Jurkat, Clone E6-1 (cell line): Measurements from ENCODE around the gene TOP3A.

Experiments used
- DNase-seq: peaks from one replicate; pipeline ENCODE4 v3.0.0-alpha.2; 2011; ENCODE audit warnings: low read depth, low spot score
- H3K4me3 ChIP-seq: 2 replicates; pipeline ENCODE4 v1.5.1; 2011; ENCODE audit warnings: mild to moderate bottlenecking, low read length, control low read depth, moderate library complexity

The TOP3A gene

DNA sequence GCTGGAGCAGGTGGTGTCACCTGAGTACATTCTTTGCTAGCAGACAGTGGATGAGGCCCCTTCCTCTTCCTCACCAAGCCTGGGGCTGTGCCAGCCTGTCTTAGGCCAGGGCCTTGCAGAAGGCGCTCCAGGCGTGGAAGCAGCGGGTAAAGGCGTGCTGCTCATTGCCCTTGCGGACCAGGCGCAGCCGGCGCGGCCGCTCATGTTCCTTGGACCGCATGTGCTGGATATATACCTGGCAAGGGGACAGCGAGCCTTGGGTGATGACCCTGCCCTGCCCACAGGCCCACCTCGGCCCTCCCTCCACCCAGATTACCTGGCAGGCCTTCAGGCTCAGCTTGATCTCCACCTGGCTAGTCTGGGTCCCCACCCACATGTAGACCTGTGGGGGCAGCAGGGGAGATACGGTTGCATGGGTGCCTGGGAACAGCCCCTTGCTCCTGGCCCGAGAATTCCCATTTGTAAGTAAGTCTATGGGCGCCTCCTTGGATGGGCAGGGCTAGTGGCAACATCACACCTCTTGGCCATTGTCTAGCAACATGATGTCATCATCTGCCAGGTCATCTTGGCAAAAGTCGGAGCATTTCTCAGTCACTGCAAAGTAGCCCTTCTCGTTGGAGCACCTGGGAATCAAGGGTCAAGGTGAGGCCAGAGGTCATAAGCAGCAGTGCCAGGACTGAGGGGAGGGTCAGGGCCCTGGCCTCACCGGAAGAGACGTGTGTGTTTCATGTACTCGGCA is 69.6 kb downstream of the TOP3A start:
- no peak for DNase-seq
- no peak overlapping the region for H3K4me3 ChIP-seq

DNA sequence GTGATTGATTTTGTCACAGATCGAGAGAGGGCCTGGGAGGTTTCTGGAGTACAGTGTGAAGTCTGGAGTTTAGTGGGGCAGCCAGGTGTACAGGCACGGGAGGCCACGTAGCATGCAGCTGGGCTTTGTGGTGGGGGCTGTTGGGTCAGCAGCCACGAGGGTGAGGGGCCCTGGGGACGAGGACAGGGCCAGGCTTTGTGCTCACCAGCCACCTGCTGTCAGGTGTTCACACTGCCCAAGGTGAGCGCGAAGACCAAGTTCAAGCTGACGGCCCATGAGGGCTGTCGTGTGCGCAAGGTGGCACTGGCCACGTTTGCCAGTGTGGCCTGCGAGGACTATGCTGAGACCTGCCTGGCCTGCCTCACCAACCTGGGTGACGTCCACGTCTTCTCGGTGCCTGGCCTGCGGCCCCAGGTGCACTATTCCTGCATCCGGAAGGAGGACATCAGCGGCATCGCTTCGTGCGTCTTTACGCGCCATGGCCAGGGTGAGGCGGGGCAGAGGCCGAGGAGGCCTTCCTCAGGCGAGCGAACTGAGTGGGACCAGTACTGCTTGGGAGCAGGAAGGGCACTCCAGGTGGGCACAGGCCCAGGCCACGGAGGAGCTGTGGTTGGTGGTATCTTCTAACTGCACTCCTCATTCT is 73.4 kb downstream of the TOP3A start:
- no peak overlapping the region for H3K4me3 ChIP-seq
- DNase-seq, result no peak

DNA sequence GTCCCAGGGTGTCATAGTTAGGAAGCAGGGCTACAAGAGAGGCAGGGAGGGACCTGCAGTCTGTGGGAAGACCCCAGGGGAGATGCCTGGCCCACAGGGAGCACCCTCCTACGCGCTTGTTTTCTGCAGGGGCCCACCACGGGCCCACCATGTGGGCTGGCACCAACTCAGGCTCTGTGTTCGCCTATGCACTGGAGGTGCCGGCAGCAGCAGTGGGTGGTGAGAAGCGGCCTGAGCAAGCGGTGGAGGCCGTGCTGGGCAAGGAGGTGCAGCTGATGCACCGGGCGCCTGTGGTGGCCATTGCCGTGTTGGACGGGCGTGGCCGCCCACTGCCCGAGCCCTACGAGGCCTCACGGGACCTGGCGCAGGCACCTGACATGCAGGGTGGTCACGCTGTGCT is 74.3 kb downstream of the TOP3A start:
- DNase-seq, result no peak
- H3K4me3 ChIP-seq, result no peak overlapping the region

DNA sequence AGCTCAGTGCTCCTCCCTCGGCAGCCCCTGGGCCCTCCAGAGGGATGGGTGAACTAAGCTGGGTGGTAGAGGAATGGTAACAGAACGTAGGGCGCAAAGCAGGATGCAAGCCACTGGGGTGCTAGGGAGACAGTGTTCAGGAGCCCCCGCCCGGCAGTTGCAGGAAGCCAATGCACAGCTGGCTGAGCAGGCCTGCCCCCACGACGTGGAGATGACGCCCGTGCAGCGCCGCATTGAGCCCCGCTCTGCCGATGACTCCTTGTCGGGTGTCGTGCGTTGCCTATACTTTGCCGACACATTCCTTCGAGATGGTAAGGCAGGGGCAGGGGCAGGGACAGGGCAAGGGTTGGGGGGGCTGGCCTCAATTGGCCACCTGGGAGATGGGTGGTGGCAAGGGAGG is 76.5 kb downstream of the TOP3A start:
- H3K4me3 ChIP-seq, result no peak overlapping the region
- DNase-seq, result no peak

DNA sequence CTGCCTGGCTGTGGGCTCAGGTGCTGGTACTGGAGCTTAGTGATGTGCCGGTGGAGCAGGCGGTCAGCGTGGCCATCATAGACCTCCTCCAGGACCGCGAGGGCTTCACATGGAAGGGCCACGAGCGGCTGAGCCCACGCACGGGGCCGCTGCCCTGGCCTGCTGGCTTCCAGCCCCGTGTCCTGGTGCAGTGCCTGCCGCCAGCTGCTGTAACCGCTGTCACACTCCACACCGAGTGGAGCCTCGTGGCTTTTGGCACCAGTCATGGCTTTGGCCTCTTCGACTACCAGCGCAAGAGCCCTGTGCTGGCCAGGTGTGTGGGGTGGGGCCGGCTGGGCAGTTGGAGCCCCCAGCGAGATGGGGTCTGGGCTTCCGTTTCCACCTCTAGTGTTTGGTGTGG is 77.3 kb downstream of the TOP3A start:
- H3K4me3 ChIP-seq, result no peak overlapping the region

DNA sequence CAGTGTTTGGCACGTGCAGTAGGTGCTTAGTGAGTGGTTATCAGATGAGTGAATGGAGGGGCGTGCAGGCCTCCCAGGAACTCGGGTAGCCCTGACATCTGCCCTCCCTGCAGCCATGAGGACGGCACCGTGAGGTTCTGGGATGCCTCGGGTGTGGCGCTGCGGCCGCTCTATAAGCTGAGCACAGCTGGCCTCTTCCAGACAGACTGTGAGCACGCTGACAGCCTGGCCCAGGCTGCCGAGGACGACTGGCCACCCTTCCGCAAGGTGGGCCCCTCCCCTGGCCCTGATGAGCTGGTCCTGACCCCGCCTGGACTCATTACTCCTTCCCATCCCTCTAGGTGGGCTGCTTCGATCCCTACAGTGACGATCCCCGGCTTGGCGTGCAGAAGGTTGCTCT is 78.3 kb downstream of the TOP3A start:
- no peak for DNase-seq
- no peak overlapping the region for H3K4me3 ChIP-seq

More for the DNA sequence above, 77.3 kb downstream of the TOP3A start:
- no peak for DNase-seq

DNA sequence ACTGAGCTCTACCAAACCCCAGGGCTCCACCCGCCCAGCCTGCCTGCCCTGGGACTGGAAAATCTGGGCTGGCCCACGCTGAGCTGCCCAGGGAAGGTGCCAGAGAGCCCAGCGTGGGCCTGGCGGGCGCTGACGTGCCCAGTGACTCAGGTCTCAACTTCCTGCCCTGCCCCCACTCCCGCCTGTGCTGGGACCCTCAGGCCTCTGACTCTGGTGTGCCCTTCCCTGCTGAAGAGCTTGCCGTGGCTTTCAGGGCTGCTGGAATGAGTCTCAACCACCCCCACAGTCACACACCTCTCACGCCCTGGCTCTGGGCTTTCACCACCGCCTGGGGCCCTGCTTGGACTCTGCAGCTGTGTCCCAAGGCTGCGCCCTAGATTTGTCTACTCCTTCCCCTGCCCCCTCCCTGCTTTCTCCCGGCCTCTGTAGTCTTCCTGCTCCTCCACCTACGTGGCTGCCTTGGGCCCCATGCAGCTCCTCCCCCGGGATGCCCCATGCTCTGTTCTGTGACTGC is 79.0 kb downstream of the TOP3A start:
- DNase-seq, result no peak

DNA sequence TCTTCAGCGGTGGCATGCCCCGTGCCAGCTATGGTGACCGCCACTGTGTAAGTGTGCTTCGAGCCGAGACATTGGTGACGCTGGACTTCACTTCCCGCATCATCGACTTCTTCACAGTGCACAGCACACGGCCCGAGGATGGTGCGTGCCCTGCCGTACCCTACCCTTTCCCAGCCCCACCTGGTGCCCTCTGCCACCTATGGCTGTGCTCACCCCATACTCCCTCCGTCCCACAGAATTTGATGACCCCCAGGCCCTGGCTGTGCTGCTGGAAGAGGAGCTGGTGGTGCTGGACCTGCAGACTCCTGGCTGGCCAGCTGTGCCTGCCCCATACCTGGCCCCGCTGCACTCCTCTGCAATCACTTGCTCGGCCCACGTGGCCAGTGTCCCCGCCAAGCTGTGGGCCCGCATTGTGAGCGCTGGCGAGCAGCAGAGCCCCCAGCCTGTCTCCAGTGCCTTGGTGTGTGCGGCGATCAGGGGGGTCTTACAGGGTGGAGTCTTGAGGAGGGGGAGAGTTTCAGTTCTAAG is 79.9 kb downstream of the TOP3A start:
- DNase-seq, result no peak
- H3K4me3 ChIP-seq, result no peak overlapping the region

More for the DNA sequence above, 79.0 kb downstream of the TOP3A start:
- H3K4me3 ChIP-seq, result no peak overlapping the region

DNA sequence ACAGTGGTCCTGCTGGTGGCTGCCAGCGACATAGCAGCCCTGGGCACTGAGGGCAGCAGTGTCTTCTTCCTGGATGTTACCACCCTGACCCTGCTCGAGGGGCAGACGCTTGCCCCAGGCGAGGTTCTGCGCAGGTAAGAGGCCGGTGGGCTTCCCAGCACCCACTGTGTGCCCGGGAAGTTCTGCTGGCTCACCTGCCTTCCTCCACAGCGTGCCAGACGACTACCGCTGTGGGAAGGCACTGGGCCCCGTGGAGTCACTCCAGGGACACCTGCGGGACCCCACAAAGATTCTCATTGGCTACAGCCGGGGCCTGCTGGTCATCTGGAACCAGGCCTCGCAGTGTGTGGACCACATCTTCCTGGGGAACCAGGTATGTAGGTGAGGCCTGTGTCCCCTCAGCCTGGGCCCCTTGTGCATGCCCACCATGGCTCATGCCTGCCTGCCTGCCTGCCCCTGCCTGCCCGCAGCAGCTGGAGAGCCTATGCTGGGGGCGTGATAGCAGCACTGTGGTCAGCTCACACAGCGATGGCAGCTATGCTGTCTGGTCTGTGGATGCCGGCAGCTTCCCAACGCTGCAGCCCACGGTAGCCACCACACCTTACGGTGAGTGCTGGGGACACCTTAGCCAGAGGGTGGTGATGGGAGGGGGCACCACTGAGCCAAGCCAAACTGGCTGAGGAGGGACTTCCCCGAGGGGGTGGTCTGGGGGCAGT is 80.8 kb downstream of the TOP3A start:
- no peak overlapping the region for H3K4me3 ChIP-seq
- no peak for DNase-seq

DNA sequence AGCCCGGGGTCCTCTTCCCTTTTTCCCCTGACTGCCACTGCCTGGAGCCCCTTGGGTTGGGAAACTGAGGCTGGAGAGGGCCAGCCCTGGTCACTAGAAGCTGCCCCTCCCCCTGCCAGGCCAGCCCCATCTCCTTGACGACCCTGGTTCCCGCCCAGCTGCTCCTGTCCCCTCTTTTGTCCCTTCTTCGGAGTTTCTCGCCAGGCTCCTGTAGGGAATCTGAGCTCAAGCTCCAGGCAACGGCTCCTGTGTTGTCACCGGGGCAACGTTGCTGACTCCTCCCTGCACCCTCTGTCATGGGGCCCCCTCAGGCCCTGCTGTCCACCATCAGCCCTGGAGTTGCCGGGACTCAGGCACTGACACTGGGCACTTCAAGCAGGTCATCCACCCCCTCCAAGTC is 83.6 kb downstream of the TOP3A start:
- DNase-seq, result no peak
- no peak overlapping the region for H3K4me3 ChIP-seq

DNA sequence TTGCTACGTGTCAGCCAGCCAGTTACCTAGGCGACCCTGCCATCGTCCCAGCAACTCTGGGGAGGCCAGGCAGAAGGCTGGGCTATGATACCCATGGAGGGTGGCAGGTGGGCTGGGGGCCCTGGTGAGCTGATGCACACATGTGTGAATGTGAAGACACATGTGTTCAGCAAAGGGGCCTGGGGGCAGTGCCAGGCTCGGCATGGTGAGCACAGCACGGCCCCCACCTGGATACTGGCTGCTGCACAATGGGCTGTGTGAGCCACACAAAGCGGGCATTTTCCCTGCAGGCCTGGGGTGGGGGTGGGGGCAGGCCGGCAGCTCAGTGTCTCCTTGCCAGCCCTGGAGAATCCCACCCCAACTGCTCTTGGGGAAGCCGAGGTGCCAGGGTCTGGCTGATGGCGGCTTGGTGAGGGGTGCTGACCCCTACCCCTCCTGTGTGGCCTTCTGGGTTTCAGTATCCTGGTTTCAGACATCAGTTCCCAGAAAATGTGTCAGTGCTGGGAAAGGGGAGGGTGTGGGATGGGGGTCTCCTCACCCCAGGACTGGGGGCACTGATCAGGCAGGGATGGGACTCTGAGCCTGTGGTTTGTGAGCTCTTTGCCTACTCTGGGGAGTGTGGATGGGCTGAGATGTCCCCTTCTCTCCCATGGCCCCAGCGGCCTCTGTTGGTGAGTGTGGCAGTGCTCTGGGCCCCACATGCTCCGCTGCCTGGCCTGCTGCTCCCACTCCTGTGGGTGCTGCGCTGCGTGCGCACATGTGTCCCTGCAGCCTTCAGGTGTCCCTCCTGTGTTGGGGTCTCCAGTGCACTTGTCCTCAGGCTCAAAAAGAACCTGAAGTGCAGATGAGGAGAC is 84.3 kb downstream of the TOP3A start:
- H3K4me3 ChIP-seq, result no peak overlapping the region
- DNase-seq, result no peak

DNA sequence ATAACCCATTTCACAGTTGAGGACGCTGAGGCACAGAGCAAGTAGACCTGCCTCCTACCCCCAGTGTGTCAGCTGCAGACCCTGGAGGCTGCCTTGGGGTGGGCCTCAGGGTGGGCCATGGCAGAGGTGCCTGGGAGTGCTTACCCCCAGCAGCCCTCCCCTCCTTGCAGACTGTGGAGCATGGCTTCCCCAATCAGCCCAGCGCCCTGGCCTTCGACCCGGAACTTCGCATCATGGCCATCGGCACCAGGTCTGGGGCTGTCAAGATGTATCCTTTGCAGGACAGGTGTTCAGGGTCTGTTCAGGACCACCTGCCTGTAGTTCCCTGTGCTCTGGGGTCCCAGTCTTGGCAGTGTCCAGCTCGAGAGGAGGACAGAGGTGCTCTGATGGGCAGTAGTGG is 85.0 kb downstream of the TOP3A start:
- no peak for DNase-seq
- H3K4me3 ChIP-seq, result no peak overlapping the region

DNA sequence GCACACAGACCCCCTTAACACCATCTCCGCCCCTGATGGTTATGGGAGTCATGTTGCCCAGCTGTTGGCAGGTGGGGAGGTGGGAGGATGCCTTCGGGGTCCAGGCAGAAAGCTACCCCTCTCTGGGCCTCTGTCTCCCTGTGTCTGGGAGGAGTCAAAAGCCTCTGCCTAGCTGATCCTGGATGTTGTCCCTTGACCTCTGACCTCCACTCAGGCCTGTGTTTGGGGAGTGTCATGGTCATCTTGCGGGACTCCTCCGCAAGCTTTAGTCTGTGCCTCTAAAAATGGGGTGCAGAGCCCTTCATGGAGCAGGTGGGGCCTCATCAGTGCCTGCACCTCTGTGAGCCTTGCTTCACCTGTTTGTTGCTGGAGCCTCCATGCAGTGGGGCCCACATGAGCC is 85.5 kb downstream of the TOP3A start:
- DNase-seq, result no peak
- H3K4me3 ChIP-seq, result no peak overlapping the region

DNA sequence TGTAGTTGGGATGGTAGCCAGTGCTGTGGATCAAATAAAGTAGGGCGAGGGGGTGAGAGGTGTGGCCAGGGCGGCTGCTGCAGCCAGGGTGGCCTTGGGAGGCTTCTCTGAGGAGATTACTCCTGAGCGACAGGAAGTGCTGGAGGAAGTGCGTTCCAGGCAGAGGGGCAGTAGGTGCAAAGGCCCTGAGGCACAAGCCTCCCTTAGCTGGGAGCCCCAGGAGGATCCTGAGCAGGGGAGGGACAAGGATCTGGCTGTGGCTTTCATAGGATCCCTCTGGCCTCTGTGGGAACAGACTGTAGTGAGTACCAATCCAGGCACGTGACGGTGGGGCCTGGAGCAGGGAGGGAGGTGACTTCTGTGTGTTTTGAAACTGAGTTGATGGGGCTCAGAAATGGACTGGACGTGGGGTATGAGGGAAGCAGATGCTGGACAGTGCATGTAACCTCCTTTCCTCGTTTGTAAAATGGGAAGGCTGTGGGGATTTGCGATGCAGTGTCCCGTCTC is 86.6 kb downstream of the TOP3A start:
- no peak overlapping the region for H3K4me3 ChIP-seq
- no peak for DNase-seq

DNA sequence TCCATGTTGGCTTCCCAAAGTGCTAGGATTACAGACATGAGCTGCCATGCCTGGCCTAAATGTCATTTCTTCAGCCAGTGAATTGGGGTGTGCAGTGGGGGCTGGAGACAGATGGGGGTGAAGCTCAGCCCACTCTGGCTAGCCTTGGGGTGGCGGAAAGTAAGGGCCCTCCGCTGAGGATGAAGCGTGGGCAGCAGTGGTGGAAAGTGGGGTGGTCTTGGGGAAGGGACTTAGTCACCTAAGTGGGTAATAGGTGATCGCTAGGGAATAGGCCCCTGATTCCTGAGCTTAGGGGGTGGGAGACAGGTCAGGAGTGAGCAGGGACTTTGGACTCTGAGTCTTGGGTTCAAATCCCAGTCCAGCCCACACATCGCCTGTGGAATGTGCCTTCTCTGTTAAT is 87.2 kb downstream of the TOP3A start:
- no peak for DNase-seq
- H3K4me3 ChIP-seq, result no peak overlapping the region

DNA sequence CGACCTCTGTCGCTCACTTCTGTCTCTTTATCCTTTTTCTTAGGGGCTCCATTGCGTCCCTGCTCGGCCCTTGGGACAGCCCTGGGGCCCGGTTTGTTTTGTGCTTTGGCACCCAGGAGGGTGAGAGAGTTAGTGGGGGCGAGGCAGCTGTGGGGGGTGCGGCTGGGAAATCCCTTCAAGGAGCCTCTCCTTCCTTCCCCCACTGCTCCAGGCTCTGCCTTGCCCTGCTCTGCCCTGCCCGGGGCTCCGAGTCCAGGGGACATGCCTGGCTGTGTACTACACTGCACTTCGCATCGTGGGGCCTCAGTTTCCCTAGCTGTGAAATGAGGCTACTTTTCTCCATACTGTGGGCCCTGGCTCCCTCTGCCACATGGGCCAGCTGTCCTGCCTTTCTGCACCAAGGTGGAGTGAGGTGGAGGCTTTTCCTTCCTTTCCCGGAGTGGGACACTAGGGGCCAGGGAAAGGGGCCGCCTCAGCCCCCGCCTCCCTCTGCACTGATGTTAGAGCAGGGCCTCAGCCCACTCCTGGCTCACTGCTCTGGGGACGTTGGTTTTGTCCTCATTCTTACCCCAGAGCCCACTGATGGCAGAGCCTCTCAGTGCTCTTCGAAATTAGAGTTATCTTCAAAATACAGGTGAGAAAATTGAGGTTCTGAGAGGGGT is 88.4 kb downstream of the TOP3A start:
- peak overlapping the region; percentile 70 for H3K4me3 ChIP-seq
- DNase-seq, result no peak

DNA sequence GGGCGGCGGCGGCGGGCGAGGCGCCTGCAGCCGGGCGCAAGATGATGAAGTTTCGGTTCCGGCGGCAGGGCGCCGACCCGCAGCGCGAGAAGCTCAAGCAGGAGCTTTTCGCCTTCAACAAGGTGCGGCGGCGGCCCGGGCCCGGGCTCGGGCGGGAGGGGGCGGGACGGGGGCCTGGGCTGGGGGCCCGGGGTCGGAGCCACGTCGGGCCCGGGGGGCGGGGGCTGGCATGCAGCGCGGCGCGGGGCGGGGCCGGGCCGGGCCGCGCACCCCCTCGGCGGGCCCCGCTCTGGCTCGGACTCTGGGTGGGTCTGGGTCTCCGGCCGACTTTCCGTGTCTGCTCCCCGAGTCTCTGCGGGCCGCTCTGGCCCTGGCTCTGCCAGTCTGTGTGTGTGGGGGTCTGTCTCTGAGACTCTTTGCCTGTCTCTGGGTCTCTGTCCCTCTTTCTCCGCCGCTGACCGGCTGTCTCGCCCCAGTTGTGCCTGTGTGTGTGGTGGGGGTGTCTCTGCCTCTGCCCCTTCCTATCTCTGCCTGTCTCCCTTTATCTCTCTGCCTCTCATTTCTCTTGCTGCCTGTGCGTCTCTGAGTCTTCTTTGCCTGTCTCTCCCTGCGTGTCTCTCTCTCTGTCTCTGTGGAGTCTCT is 89.0 kb downstream of the TOP3A start:
- DNase-seq, result no peak
- H3K4me3 ChIP-seq, result peak overlapping the region; percentile 70

DNA sequence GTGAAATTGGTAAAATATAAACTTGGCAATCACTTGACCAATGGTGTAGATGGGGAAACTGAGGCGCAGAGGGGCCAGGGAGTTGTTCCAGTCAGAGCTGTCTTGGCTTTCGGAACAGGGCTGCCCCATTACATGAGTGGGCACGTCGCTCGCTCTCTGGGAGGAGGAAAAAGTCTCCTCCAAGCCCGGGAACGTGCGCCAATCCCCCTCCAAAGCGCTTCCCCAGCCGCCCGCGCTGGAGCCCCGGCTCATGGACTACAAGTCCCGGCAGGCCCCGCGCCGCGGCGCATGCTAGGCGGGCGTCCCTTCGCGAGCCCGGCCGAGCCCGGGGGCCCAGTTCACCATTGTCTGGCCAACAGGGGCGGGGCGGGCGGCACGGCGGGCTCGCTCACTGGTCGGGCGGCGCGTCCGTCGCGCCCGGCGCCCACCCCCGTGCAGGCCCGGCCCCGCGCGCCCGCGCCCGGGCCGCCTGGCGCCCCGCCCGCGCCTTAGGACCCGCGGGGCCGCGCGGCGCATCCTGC is 89.6 kb downstream of the TOP3A start, which contains the start of gene LLGL1:
Gene LLGL1 (plus strand): TSS at position 515 of the 521 bp plus-strand sequence. CDS start 48 bp downstream, outside the sequence.
- peak; percentile 90 for DNase-seq
- peak within 1 kb of the TSS; percentile 70 for H3K4me3 ChIP-seq
